Astrocyte (in vitro differentiated cells and primary cell): ENCODE data around the gene FGD5. TPM values are rescaled to one million over a fixed set of nuclear protein-coding genes. Genes with fewer than 3 reads are reported as not detected.
A peak's percentile ranks its signal among the peaks of the same experiment; 100 is the strongest.

Experiments used
- DNase-seq: peaks from one replicate; pipeline ENCODE4 v3.0.0-alpha.2; 2010; ENCODE audit warnings: low read depth
- FAIRE-seq: peaks from 2 replicates; lab custom pipeline; 2011; peaks lifted over from hg19 to GRCh38; lab: Jason Lieb, UNC
- H2AFZ ChIP-seq: 2 replicates; pipeline ENCODE4 v1.6.0; 2012; ENCODE audit warnings: low read depth, low read length, inconsistent platforms
- H3K27ac ChIP-seq: 2 replicates; pipeline ENCODE4 v1.5.1; 2011; ENCODE audit warnings: low read depth, low read length, inconsistent platforms
- H3K27me3 ChIP-seq: 2 replicates; pipeline ENCODE4 v1.6.0; 2011; ENCODE audit warnings: low read length, inconsistent platforms; ENCODE audit not compliant: insufficient read depth
- H3K36me3 ChIP-seq: 2 replicates; pipeline ENCODE4 v1.5.1; 2011; ENCODE audit warnings: low read length, inconsistent platforms; ENCODE audit not compliant: insufficient read depth
- H3K4me1 ChIP-seq: 2 replicates; pipeline ENCODE4 v1.5.1; 2011; ENCODE audit warnings: low read length, inconsistent platforms; ENCODE audit not compliant: insufficient read depth
- H3K4me2 ChIP-seq: 2 replicates; pipeline ENCODE4 v1.6.0; 2012; ENCODE audit warnings: low read length, inconsistent platforms
- H3K4me3 ChIP-seq: 2 replicates; pipeline ENCODE4 v1.5.1; 2011; ENCODE audit warnings: low read depth, mild to moderate bottlenecking, low read length, inconsistent platforms; ENCODE audit not compliant: insufficient read depth
- H3K79me2 ChIP-seq: 2 replicates; pipeline ENCODE4 v1.6.0; 2012; ENCODE audit warnings: mild to moderate bottlenecking, low read length, inconsistent platforms; ENCODE audit not compliant: insufficient read depth
- H3K9ac ChIP-seq: 2 replicates; pipeline ENCODE4 v1.6.0; 2012; ENCODE audit warnings: mild to moderate bottlenecking, low read length, inconsistent platforms
- H3K9me3 ChIP-seq: 2 replicates; pipeline ENCODE4 v1.5.1; 2012; ENCODE audit warnings: low read depth, mild to moderate bottlenecking, low read length, inconsistent platforms; ENCODE audit not compliant: insufficient read depth
- H4K20me1 ChIP-seq: 2 replicates; pipeline ENCODE4 v1.6.0; 2012; ENCODE audit warnings: low read length, inconsistent platforms; ENCODE audit not compliant: insufficient read depth
- H3K27ac Mint-ChIP-seq: one replicate; pipeline ENCODE4 v1.8.0; 2021; ENCODE audit warnings: mild to moderate bottlenecking, mixed read lengths; ENCODE audit not compliant: unreplicated experiment
- H3K27me3 Mint-ChIP-seq: one replicate; pipeline ENCODE4 v1.8.0; 2021; ENCODE audit warnings: low read depth, mixed read lengths; ENCODE audit not compliant: unreplicated experiment
- H3K36me3 Mint-ChIP-seq: one replicate; pipeline ENCODE4 v1.8.0; 2021; ENCODE audit warnings: low read depth, mixed read lengths; ENCODE audit not compliant: unreplicated experiment
- H3K4me1 Mint-ChIP-seq: one replicate; pipeline ENCODE4 v1.8.0; 2021; ENCODE audit warnings: low read depth, mixed read lengths; ENCODE audit not compliant: unreplicated experiment
- H3K4me3 Mint-ChIP-seq: one replicate; pipeline ENCODE4 v1.8.0; 2021; ENCODE audit warnings: mild to moderate bottlenecking, moderate library complexity, mixed read lengths; ENCODE audit not compliant: unreplicated experiment
- H3K9me3 Mint-ChIP-seq: one replicate; pipeline ENCODE4 v1.8.0; 2021; ENCODE audit warnings: mild to moderate bottlenecking, mixed read lengths; ENCODE audit not compliant: unreplicated experiment
- CTCF ChIP-seq: IDR thresholded peaks from 2 replicates; pipeline ENCODE4 v1.5.1; 2011; ENCODE audit warnings: low read depth, mild to moderate bottlenecking, inconsistent platforms, low read length, moderate library complexity; ENCODE audit not compliant: insufficient read depth
- EZH2 ChIP-seq: IDR thresholded peaks from 2 replicates; pipeline ENCODE4 v1.6.1; 2012; ENCODE audit warnings: mild to moderate bottlenecking, low read length, inconsistent platforms; ENCODE audit not compliant: insufficient read depth
- total RNA-seq: library from RNA; stranded (reverse); gene quantifications from 2 replicates; pipeline ENCODE4 v1.2.1, GENCODE V29; 2021

Gene FGD5
- total RNA-seq, 1 donor from 2014 or later = 2.0 TPM

DNA sequence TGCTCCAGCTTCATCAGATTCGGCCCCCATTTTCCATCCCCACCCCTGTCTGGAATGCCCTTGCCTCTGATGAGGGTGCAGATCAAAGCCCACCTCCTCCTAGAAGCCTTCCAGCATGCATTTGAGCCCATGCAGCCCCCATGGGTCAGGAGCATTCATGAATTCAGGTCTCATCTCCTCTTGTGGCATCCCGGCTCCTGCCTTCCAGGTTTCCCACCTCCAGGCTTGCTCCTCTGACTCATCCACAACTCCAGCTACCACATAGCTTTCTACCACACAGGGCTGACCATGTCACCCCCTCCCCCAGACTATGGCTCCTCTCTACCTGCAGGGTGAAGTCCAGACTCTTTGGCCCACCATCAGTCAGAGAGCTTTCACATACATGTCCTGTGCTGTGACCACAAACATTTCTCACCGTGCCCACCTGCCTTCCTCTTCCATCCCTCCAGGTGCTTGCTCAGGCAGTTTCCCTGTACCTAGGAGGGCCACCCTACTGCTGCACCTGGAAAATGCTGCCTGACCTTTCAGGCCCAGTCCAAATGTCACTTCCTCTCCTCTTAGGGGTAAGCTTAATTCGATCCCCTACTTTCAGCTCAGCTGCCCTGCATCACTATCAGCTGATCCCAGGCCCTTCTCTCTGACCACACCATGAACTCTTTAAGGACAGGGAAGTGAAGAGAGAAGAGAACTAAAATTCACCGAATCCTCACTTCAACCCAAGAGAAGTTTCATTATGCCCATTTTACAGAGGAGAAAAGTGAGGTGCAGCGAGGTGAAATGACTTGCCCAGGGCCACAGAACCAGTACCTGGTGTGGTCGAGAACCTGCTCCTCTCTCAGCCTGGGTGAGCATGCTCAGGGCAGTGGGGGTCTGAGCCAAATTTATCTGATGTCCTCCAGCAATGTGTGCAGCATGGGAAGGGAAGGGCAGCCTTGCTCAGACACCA lies 13.7 kb upstream of the FGD5 start:
- Histone ChIP-seq H3K36me3 (no peaks in the 10 kb centered on the region), H2AFZ (no peak overlapping the region), H3K79me2 (no peaks in the 10 kb centered on the region), H3K4me3 (no peak overlapping the region), H3K9me3 (no peaks in the 10 kb centered on the region), H4K20me1 (no peaks in the 10 kb centered on the region), H3K4me1 (no peaks in the 10 kb centered on the region), H3K4me2 (no peak overlapping the region), H3K27ac (no peak overlapping the region), H3K27me3 (peaks cover 33% of the 10 kb centered on the region), H3K9ac (no peak overlapping the region)
- peaks cover 2% of the 10 kb centered on the region for H3K9me3 Mint-ChIP-seq
- FAIRE-seq = no peak
- peak overlapping the region; percentile 30 for H3K27ac Mint-ChIP-seq
- H3K4me1 Mint-ChIP-seq = peaks cover 32% of the 10 kb centered on the region
- peaks cover 56% of the 10 kb centered on the region for H3K27me3 Mint-ChIP-seq
- H3K4me3 Mint-ChIP-seq = peak overlapping the region; percentile 30
- no peak for TF ChIP-seq EZH2
- TF ChIP-seq CTCF = no peak
- no peak for DNase-seq
- H3K36me3 Mint-ChIP-seq = peaks cover 2% of the 10 kb centered on the region

GRCh38 chr3:14805961-14806537 lies 12.7 kb upstream of the FGD5 start:
- Mint-ChIP-seq H3K9me3 (peaks cover 2% of the 10 kb centered on the region), H3K27ac (no peak overlapping the region), H3K27me3 (peaks cover 52% of the 10 kb centered on the region), H3K36me3 (peaks cover 2% of the 10 kb centered on the region), H3K4me3 (no peak overlapping the region), H3K4me1 (peaks cover 32% of the 10 kb centered on the region)
- no peak for TF ChIP-seq EZH2
- no peak for TF ChIP-seq CTCF
- no peak overlapping the region for H2AFZ ChIP-seq
- no peaks in the 10 kb centered on the region for H3K79me2 ChIP-seq
- no peak overlapping the region for H3K9ac ChIP-seq
- no peaks in the 10 kb centered on the region for H3K9me3 ChIP-seq
- FAIRE-seq = no peak
- no peaks in the 10 kb centered on the region for H3K36me3 ChIP-seq
- H3K27ac ChIP-seq = no peak overlapping the region
- no peak for DNase-seq
- peaks cover 34% of the 10 kb centered on the region for H3K27me3 ChIP-seq
- H3K4me1 ChIP-seq = no peaks in the 10 kb centered on the region
- no peak overlapping the region for H3K4me2 ChIP-seq
- no peaks in the 10 kb centered on the region for H4K20me1 ChIP-seq
- no peak overlapping the region for H3K4me3 ChIP-seq
